Duodenal mucosa (tissue), 2 donors: ENCODE measurements around the gene NEURL1B.

Experiments used
- H3K27ac ChIP-seq: one replicate; pipeline ENCODE4 v1.7.0; 2013; ENCODE audit warnings: low read depth, low read length
- H3K27me3 ChIP-seq, 2 donors: one replicate each; pipeline ENCODE4 v1.7.0; 2013; ENCODE audit warnings: low read length in 2 of 2, control low read depth in 1 of 2; ENCODE audit not compliant: insufficient read depth in 2 of 2, control insufficient read depth in 1 of 2
- H3K36me3 ChIP-seq, 2 donors: one replicate each; pipeline ENCODE4 v1.7.0; 2013; ENCODE audit warnings: low read length in 2 of 2, control low read depth in 1 of 2; ENCODE audit not compliant: insufficient read depth in 2 of 2, control insufficient read depth in 1 of 2
- H3K4me1 ChIP-seq, 2 donors: one replicate each; pipeline ENCODE4 v1.7.0; 2013; ENCODE audit warnings: low read length in 2 of 2, control low read depth in 1 of 2; ENCODE audit not compliant: insufficient read depth in 2 of 2, control insufficient read depth in 1 of 2
- H3K4me3 ChIP-seq, 2 donors: one replicate each; pipeline ENCODE4 v1.7.0; 2013; ENCODE audit warnings: low read length in 2 of 2, low read depth in 1 of 2
- H3K9ac ChIP-seq, 2 donors: one replicate each; pipeline ENCODE4 v1.7.0; 2013; ENCODE audit warnings: low read length in 2 of 2, low read depth in 1 of 2
- H3K9me3 ChIP-seq, 2 donors: one replicate each; pipeline ENCODE4 v1.7.0; 2013; ENCODE audit warnings: low read length in 2 of 2, control low read depth in 1 of 2; ENCODE audit not compliant: control insufficient read depth in 1 of 2

The NEURL1B gene

GRCh38 chr5:172642486-172642885 is 1.4 kb downstream of the NEURL1B start:
- no peak overlapping the region for H3K27ac ChIP-seq
- no peaks in the 10 kb centered on the region for H3K36me3 ChIP-seq
- H3K4me1 ChIP-seq = peaks cover 51 to 74% of the 10 kb centered on the region in 2 donors
- H3K27me3 ChIP-seq = no peaks in the 10 kb centered on the region
- H3K4me3 ChIP-seq = peak overlapping the region; percentile 58 to 74
- no peaks in the 10 kb centered on the region for H3K9me3 ChIP-seq
- peak overlapping the region in 1 of 2 donors; percentile 12 for H3K9ac ChIP-seq

- H3K27ac ChIP-seq = no peak overlapping the region
- H3K4me1 ChIP-seq = peaks cover 56 to 74% of the 10 kb centered on the region in 2 donors
- no peaks in the 10 kb centered on the region for H3K27me3 ChIP-seq
- no peaks in the 10 kb centered on the region for H3K36me3 ChIP-seq
- H3K9ac ChIP-seq = peak overlapping the region in 1 of 2 donors; percentile 48
- H3K9me3 ChIP-seq = no peaks in the 10 kb centered on the region
- H3K4me3 ChIP-seq = peak overlapping the region; percentile 58 to 74
Measured at GRCh38 chr5:172642926-172643871, 2.1 kb downstream of the NEURL1B start.

GRCh38 chr5:172644266-172644665 is 3.2 kb downstream of the NEURL1B start:
- no peak overlapping the region for H3K27ac ChIP-seq
- no peak overlapping the region for H3K9ac ChIP-seq
- no peaks in the 10 kb centered on the region for H3K27me3 ChIP-seq
- peaks cover 58 to 74% of the 10 kb centered on the region in 2 donors for H3K4me1 ChIP-seq
- no peaks in the 10 kb centered on the region for H3K36me3 ChIP-seq
- H3K9me3 ChIP-seq = no peaks in the 10 kb centered on the region
- no peak overlapping the region for H3K4me3 ChIP-seq

- Histone ChIP-seq H3K27ac (no peak overlapping the region), H3K9ac (no peak overlapping the region), H3K27me3 (no peaks in the 10 kb centered on the region), H3K9me3 (no peaks in the 10 kb centered on the region), H3K36me3 (peaks cover 0 to 3% of the 10 kb centered on the region in 2 donors), H3K4me3 (no peak overlapping the region), H3K4me1 (peaks cover 59 to 77% of the 10 kb centered on the region in 2 donors)
Measured at GRCh38 chr5:172644711-172645110, 3.6 kb downstream of the NEURL1B start.

- H3K4me3 ChIP-seq = no peak overlapping the region
- no peaks in the 10 kb centered on the region for H3K9me3 ChIP-seq
- H3K27me3 ChIP-seq = no peaks in the 10 kb centered on the region
- peaks cover 59 to 72% of the 10 kb centered on the region in 2 donors for H3K4me1 ChIP-seq
- peaks cover 0 to 3% of the 10 kb centered on the region in 2 donors for H3K36me3 ChIP-seq
- H3K27ac ChIP-seq = no peak overlapping the region
- H3K9ac ChIP-seq = no peak overlapping the region
Measured at GRCh38 chr5:172645271-172646055, 4.4 kb downstream of the NEURL1B start.

GRCh38 chr5:172646716-172647285 is 5.7 kb downstream of the NEURL1B start:
- Histone ChIP-seq H3K27ac (no peak overlapping the region), H3K27me3 (no peaks in the 10 kb centered on the region), H3K9ac (peak overlapping the region in 1 of 2 donors; percentile 20), H3K36me3 (peaks cover 0 to 3% of the 10 kb centered on the region in 2 donors), H3K4me1 (peaks cover 57 to 64% of the 10 kb centered on the region in 2 donors), H3K4me3 (peak overlapping the region in 1 of 2 donors; percentile 7), H3K9me3 (no peaks in the 10 kb centered on the region)

GRCh38 chr5:172647352-172648012 is 6.4 kb downstream of the NEURL1B start:
- Histone ChIP-seq H3K9ac (peak overlapping the region in 1 of 2 donors; percentile 20), H3K27me3 (no peaks in the 10 kb centered on the region), H3K36me3 (peaks cover 0 to 3% of the 10 kb centered on the region in 2 donors), H3K27ac (no peak overlapping the region), H3K4me3 (peak overlapping the region in 1 of 2 donors; percentile 7), H3K4me1 (peaks cover 57 to 59% of the 10 kb centered on the region in 2 donors), H3K9me3 (no peaks in the 10 kb centered on the region)

- Histone ChIP-seq H3K4me1 (peaks cover 54 to 56% of the 10 kb centered on the region in 2 donors), H3K27ac (no peak overlapping the region), H3K9ac (no peak overlapping the region), H3K4me3 (no peak overlapping the region), H3K36me3 (peaks cover 0 to 3% of the 10 kb centered on the region in 2 donors), H3K27me3 (no peaks in the 10 kb centered on the region), H3K9me3 (no peaks in the 10 kb centered on the region)
Measured at GRCh38 chr5:172648013-172648381, 6.9 kb downstream of the NEURL1B start.

- H3K4me1 ChIP-seq = peaks cover 47 to 48% of the 10 kb centered on the region in 2 donors
- H3K27ac ChIP-seq = no peak overlapping the region
- H3K9ac ChIP-seq = no peak overlapping the region
- peaks cover 0 to 3% of the 10 kb centered on the region in 2 donors for H3K36me3 ChIP-seq
- no peaks in the 10 kb centered on the region for H3K27me3 ChIP-seq
- no peaks in the 10 kb centered on the region for H3K9me3 ChIP-seq
- H3K4me3 ChIP-seq = no peak overlapping the region
Measured at GRCh38 chr5:172648755-172649154, 7.7 kb downstream of the NEURL1B start.
